Measurements from ENCODE around the gene PPFIA3. TPM values are rescaled to one million over a fixed set of nuclear protein-coding genes. Genes with fewer than 3 reads are reported as not detected.
A peak's percentile ranks its signal among the peaks of the same experiment; 100 is the strongest.

The PPFIA3 gene
- 1 to 10 TPM; 1.9 to 4.1 (median 3.0) TPM for total RNA-seq

GRCh38 chr19:49119411-49120324 is at the start of gene PPFIA3:
Gene PPFIA3, plus strand, starts transcription at chr19:49119544. Its CDS starts 8,330 bp downstream, at chr19:49127874.
- H3K36me3 ChIP-seq = no peaks in the 10 kb centered on the region
- no peak for TF ChIP-seq POLR2A (IDR thresholded peaks at IDR 0.05)
- TF ChIP-seq CTCF (IDR thresholded peaks at IDR 0.05 in 4 of 5, conservative IDR thresholded peaks at IDR 0.05 in 1 of 5) = no peak
- H3K27ac ChIP-seq = peak within 1 kb of the TSS; percentile 94 to 99 (median 98)
- intact Hi-C loops (cut with DNase I; ENCODE audit: low total_unique reads) (loop anchor here (1.0 to 2.0 kb wide), 2 partner anchors 9 to 31 kb away; no protein-coding TSS in a partner anchor), in situ Hi-C loops (cut with MboI; ENCODE audit: low sequenced_read_pairs in 4 of 4) (no loop called here)
- H3K4me1 ChIP-seq = peaks cover 16 to 27% of the 10 kb centered on the region in 2 donors
- peak within 1 kb of the TSS; percentile 70 to 87 (median 79) for H3K4me3 ChIP-seq
- H3K27me3 ChIP-seq = no peaks in the 10 kb centered on the region
- no peaks in the 10 kb centered on the region for H3K9me3 ChIP-seq
- peak in 1 of 2 donors; percentile 53 for DNase-seq
- ATAC-seq = peak; percentile 31 to 45

GRCh38 chr19:49070416-49070815 is 48.9 kb upstream of the PPFIA3 start:
- Histone ChIP-seq H3K27me3 (peaks cover 0 to 2% (median 0%) of the 10 kb centered on the region in 3 donors), H3K4me1 (peaks cover 37 to 53% of the 10 kb centered on the region in 2 donors), H3K27ac (peak overlapping the region; percentile 87 to 95 (median 92)), H3K4me3 (no peak overlapping the region), H3K9me3 (no peaks in the 10 kb centered on the region), H3K36me3 (no peaks in the 10 kb centered on the region)
- TF ChIP-seq POLR2A (IDR thresholded peaks at IDR 0.05) = no peak
- TF ChIP-seq CTCF (IDR thresholded peaks at IDR 0.05 in 4 of 5, conservative IDR thresholded peaks at IDR 0.05 in 1 of 5) = no peak
- ATAC-seq (no peak), DNase-seq (no peak)
- intact Hi-C loops (cut with DNase I; ENCODE audit: low total_unique reads) (loop anchor here (5.0 kb wide), 2 partner anchors 78 to 1958 kb away; partner anchors contain the start of genes GYS1, RUVBL2 and ZC3H4), in situ Hi-C loops (cut with MboI; ENCODE audit: low sequenced_read_pairs in 4 of 4) (no loop called here)

GRCh38 chr19:49071860-49072547 is 47.3 kb upstream of the PPFIA3 start:
- no peak for TF ChIP-seq CTCF (IDR thresholded peaks at IDR 0.05 in 4 of 5, conservative IDR thresholded peaks at IDR 0.05 in 1 of 5)
- TF ChIP-seq POLR2A (IDR thresholded peaks at IDR 0.05) = no peak
- H3K4me1 ChIP-seq = peaks cover 23 to 37% of the 10 kb centered on the region in 2 donors
- in situ Hi-C loops (cut with MboI; ENCODE audit: low sequenced_read_pairs in 4 of 4) = no loop called here
- H3K27me3 ChIP-seq = no peaks in the 10 kb centered on the region
- H3K9me3 ChIP-seq = no peaks in the 10 kb centered on the region
- DNase-seq (peak in 1 of 2 donors; percentile 50), ATAC-seq (peak; percentile 14 to 20)
- H3K4me3 ChIP-seq = peak overlapping the region; percentile 38 to 53 (median 52)
- H3K27ac ChIP-seq = peak overlapping the region; percentile 87 to 95 (median 92)
- intact Hi-C loops (cut with DNase I; ENCODE audit: low total_unique reads) = loop anchor here (5.0 kb wide), 2 partner anchors 80 to 1960 kb away; partner anchors contain the start of genes GYS1, RUVBL2 and ZC3H4
- H3K36me3 ChIP-seq = no peaks in the 10 kb centered on the region

- H3K9me3 ChIP-seq = no peaks in the 10 kb centered on the region
- TF ChIP-seq POLR2A (IDR thresholded peaks at IDR 0.05) = peak; percentile 46 to 49
- peak; percentile 27 to 60 (median 55) for TF ChIP-seq CTCF (IDR thresholded peaks at IDR 0.05 in 4 of 5, conservative IDR thresholded peaks at IDR 0.05 in 1 of 5)
- DNase-seq = peak; percentile 47 to 86
- H3K4me3 ChIP-seq = peak overlapping the region; percentile 14 to 52 (median 48)
- in situ Hi-C loops (cut with MboI; ENCODE audit: low sequenced_read_pairs in 4 of 4) = no loop called here
- no peaks in the 10 kb centered on the region for H3K36me3 ChIP-seq
- H3K4me1 ChIP-seq = peaks cover 14 to 24% of the 10 kb centered on the region in 2 donors
- intact Hi-C loops (cut with DNase I; ENCODE audit: low total_unique reads) = loop anchor here (1.0 to 5.0 kb wide), 4 partner anchors 17 to 1961 kb away; partner anchors contain the start of genes GYS1, RUVBL2 and ZC3H4
- no peaks in the 10 kb centered on the region for H3K27me3 ChIP-seq
- peak overlapping the region; percentile 85 to 95 (median 92) for H3K27ac ChIP-seq
- ATAC-seq = peak; percentile 72 to 80
Measured at GRCh38 chr19:49073514-49074378, 45.6 kb upstream of the PPFIA3 start.

Data from gastrocnemius medialis (tissue), 4 donors.